Measurements from ENCODE around the gene DAB2. TPM values are rescaled to one million over a fixed set of nuclear protein-coding genes. Genes with fewer than 3 reads are reported as not detected.

The DAB2 gene
- total RNA-seq, 2 experiments from 2014 or later, result 0.16 TPM; not detected in 1

GRCh38 chr5:39352170-39352569 is 72.6 kb downstream of the DAB2 start:
- H3K9me3 Mint-ChIP-seq, result peaks cover 22% of the 10 kb centered on the region
- DNase-seq (no peak), ATAC-seq (no peak)
- H3K4me3 Mint-ChIP-seq, result no peak overlapping the region
- no peaks in the 10 kb centered on the region for H3K27me3 Mint-ChIP-seq
- POLR2A ChIA-PET, result no interaction called here
- CTCF ChIA-PET, result no interaction called here
- no peak overlapping the region for H3K27ac Mint-ChIP-seq
- H3K4me1 Mint-ChIP-seq (ENCODE audit: low read depth), result peaks cover 3% of the 10 kb centered on the region
- H3K36me3 Mint-ChIP-seq (ENCODE audit: low read depth), result peaks cover 7% of the 10 kb centered on the region
- intact Hi-C loops (cut with micrococcal nuclease), result no loop called here
- no peak for TF ChIP-seq CTCF (IDR thresholded peaks at IDR 0.05)

DNA sequence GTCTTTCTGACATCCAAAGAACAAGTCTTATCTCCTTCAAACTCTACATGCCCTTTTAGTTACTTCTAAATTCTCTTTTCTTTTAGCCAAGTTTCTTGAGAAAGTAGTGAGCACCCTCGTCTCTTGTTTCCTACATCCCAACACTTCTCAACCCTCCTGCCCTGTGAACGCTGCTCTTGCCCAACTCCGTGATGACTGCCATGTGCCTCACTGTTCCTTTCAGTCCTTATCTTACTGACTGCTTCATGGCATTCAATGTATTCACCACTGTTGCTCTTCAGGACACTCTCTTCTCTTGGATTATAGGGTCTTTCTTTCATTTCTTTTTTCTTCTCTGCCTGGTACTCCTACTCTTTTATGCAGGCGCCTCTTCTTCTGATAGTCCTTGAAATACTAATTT is 75.3 kb downstream of the DAB2 start:
- CTCF ChIA-PET, result no interaction called here

DNA sequence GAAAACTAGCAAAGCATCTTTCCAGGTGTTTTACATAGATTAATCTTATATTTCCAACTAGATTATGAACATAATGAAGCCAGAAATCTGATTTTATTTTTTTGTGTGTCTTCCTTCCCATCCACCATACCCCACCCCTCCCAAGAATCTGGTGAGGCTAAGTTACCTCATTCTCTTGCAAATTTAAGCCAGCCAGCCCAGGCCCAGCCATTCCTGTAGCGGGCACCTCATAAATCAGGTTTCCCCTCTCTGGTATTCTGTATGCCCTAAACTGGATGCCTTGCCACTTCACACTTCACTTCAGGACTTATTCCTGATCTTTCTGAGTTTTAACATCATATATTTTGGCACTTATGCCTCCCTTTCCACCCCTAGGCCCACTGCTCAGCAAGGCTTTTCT is 82.3 kb downstream of the DAB2 start:
- DNase-seq, result no peak
- H3K27me3 Mint-ChIP-seq, result peaks cover 8% of the 10 kb centered on the region
- POLR2A ChIA-PET, result no interaction called here
- peaks cover 2% of the 10 kb centered on the region for H3K9me3 Mint-ChIP-seq
- ATAC-seq, result no peak
- TF ChIP-seq CTCF (IDR thresholded peaks at IDR 0.05), result no peak
- no peak overlapping the region for H3K4me3 Mint-ChIP-seq
- intact Hi-C loops (cut with micrococcal nuclease), result no loop called here
- H3K36me3 Mint-ChIP-seq (ENCODE audit: low read depth), result peaks cover 2% of the 10 kb centered on the region
- H3K27ac Mint-ChIP-seq, result no peak overlapping the region
- CTCF ChIA-PET, result no interaction called here
- H3K4me1 Mint-ChIP-seq (ENCODE audit: low read depth), result no peaks in the 10 kb centered on the region

More for the DNA sequence above, 75.3 kb downstream of the DAB2 start:
- Mint-ChIP-seq H3K27me3 (peaks cover 8% of the 10 kb centered on the region), H3K4me1 (ENCODE audit: low read depth) (peaks cover 3% of the 10 kb centered on the region), H3K27ac (no peak overlapping the region), H3K36me3 (ENCODE audit: low read depth) (peaks cover 7% of the 10 kb centered on the region), H3K4me3 (no peak overlapping the region), H3K9me3 (peaks cover 24% of the 10 kb centered on the region)
- no peak for TF ChIP-seq CTCF (IDR thresholded peaks at IDR 0.05)
- ATAC-seq (no peak), DNase-seq (no peak)
- intact Hi-C loops (cut with micrococcal nuclease), result no loop called here
- POLR2A ChIA-PET, result no interaction called here

DNA sequence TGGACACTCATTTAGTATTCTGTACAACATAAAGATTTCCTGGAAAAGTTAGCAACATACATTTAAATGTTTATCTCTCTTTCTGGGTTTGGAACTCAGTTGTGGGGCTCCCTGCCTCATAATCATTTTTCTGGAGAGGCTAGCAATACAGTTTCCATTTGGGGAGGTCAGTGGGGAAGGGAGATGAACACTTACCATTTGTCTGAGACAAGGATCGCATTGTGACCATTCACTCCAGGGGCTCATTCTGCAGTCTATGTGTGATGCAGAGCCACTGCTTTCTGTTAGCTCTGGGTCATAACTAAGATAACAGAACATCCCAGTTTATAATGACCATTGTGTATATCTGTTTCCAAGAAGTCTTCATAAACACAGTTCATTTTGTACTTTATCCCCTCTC is 82.9 kb downstream of the DAB2 start:
- no peak for TF ChIP-seq CTCF (IDR thresholded peaks at IDR 0.05)
- H3K9me3 Mint-ChIP-seq, result peaks cover 2% of the 10 kb centered on the region
- CTCF ChIA-PET, result no interaction called here
- H3K27ac Mint-ChIP-seq, result no peak overlapping the region
- H3K4me3 Mint-ChIP-seq, result no peak overlapping the region
- H3K27me3 Mint-ChIP-seq, result peaks cover 8% of the 10 kb centered on the region
- peaks cover 2% of the 10 kb centered on the region for H3K36me3 Mint-ChIP-seq (ENCODE audit: low read depth)
- POLR2A ChIA-PET, result no interaction called here
- no peak for DNase-seq
- no peak for ATAC-seq
- H3K4me1 Mint-ChIP-seq (ENCODE audit: low read depth), result no peaks in the 10 kb centered on the region
- intact Hi-C loops (cut with micrococcal nuclease), result no loop called here

DNA sequence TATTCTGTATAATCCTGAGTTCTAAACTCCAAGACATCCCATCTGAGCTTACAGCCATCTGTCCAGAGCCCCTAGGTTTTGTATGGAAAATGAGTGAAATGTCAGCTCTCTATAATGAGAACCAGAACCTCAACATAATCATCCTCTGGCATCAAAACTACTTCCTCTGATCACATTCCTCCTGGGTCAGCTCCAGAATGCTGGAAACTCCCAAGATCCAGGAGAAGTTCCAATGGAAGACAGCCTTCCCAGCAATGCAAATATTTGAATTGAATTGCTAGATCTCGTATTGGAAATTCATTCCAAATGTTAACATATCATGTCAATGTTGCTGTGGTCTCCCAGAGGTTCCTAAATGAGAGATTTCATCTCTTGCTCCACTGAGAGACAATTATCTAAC is 84.3 kb downstream of the DAB2 start:
- Mint-ChIP-seq H3K27ac (no peak overlapping the region), H3K36me3 (ENCODE audit: low read depth) (peaks cover 2% of the 10 kb centered on the region)

More for the DNA sequence above, 84.3 kb downstream of the DAB2 start:
- TF ChIP-seq CTCF (IDR thresholded peaks at IDR 0.05), result no peak
- Mint-ChIP-seq H3K27me3 (peaks cover 6% of the 10 kb centered on the region), H3K9me3 (peaks cover 2% of the 10 kb centered on the region), H3K4me3 (no peak overlapping the region), H3K4me1 (ENCODE audit: low read depth) (no peaks in the 10 kb centered on the region)
- intact Hi-C loops (cut with micrococcal nuclease), result no loop called here
- DNase-seq (no peak), ATAC-seq (no peak)
- POLR2A ChIA-PET, result interaction anchor here (0.5 kb wide), 1 partner anchor 56 kb away, joined by 3 read pairs; no protein-coding TSS in a partner anchor
- CTCF ChIA-PET, result interaction anchor here (1.2 kb wide), 1 partner anchor 35 kb away, joined by 3 read pairs; no protein-coding TSS in a partner anchor
